Stimulated activated CD4-positive, alpha-beta T cell treated with anti-CD3 and anti-CD28 coated beads, Interleukin-4, amount 100 ng/mL, for 1 hour (primary cell): ENCODE results near the gene ADGRD1.

Experiments used
- DNase-seq: peaks from one replicate; pipeline ENCODE4 v3.0.0-alpha.2; 2020

Gene ADGRD1

GRCh38 chr12:130938186-130938585 is 15.5 kb upstream of the ADGRD1 start:
- DNase-seq: no peak

DNA sequence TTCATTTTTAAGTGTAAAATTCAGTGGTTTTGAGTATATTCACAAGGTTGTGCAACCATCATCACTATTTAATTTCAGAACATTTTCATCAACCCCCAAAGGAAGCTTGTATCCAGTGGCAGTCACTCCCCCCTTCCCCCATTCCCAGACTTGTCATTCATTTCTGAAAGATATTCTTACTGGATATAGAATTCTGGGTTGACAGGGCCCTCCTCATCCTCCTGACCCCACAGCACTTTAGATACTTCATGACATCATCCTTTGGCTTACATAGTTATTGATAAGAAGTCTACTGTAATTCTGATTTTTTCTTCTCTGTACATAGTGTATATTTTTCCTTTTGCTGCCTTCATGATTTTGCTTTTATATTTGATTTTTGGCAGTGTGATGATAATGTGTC is 8.8 kb upstream of the ADGRD1 start:
- DNase-seq: no peak

GRCh38 chr12:130945786-130946492 is 7.8 kb upstream of the ADGRD1 start:
- DNase-seq: no peak

GRCh38 chr12:130947028-130947613 is 6.6 kb upstream of the ADGRD1 start:
- DNase-seq: no peak

DNA sequence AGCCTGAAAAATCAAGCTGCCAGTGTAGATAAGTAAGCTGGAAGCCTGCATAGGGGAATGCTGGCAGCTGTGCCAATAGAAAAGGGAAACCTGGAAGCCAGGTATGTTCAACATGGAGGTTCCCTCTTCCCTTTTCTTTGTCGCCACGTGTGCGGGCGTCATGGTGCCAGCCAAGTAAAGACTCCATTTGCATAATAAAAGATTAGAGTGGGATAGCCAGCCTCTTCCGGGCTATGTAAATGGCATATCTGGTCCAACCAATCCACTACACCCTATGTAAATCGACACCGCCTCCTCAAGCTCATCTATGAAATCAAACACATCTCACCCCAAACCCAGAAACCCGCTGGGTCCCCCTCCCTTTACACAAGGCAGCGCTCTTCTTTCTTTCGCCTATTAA is 5.6 kb upstream of the ADGRD1 start:
- no peak for DNase-seq

GRCh38 chr12:130948751-130949150 is 5.0 kb upstream of the ADGRD1 start:
- DNase-seq: no peak

DNA sequence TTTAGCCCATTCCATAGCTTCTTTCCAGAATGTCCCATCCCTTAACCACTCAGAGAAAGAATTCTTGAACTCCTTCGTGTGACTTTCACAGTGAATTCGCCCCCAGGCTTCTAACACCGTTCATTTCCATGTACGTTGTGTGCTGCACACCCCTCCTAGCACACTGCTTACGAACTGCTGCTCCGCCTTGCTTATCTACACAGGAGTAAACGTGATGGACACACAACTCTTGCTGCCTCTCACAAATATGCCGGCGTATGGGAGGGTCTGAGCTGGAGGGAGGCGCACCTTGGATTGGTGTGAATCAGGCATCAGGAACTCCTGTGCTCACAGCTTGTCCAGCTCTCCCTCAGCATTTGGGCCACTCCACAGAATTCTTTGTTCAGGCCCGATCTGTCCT is 3.9 kb upstream of the ADGRD1 start:
- no peak for DNase-seq

DNA sequence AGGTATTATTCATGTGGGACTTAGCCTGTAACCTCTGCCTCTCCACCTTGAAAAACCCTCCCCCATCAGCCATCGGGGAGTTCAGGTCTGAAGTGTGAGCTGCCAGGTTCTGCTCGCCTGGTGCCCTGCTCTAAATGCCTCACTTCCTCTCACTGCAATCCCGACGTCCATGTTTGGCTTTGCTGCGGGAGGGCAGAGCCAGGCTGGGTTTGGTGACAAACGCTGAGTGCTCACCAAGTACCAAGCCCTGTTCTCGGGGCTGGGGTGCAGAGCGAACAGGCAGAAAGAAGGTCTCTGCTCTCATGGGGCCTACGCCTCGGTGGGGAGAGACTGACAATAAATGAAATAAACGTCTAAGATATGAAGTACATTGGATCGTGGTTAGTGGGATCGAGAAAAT is 2.1 kb upstream of the ADGRD1 start:
- no peak for DNase-seq

DNA sequence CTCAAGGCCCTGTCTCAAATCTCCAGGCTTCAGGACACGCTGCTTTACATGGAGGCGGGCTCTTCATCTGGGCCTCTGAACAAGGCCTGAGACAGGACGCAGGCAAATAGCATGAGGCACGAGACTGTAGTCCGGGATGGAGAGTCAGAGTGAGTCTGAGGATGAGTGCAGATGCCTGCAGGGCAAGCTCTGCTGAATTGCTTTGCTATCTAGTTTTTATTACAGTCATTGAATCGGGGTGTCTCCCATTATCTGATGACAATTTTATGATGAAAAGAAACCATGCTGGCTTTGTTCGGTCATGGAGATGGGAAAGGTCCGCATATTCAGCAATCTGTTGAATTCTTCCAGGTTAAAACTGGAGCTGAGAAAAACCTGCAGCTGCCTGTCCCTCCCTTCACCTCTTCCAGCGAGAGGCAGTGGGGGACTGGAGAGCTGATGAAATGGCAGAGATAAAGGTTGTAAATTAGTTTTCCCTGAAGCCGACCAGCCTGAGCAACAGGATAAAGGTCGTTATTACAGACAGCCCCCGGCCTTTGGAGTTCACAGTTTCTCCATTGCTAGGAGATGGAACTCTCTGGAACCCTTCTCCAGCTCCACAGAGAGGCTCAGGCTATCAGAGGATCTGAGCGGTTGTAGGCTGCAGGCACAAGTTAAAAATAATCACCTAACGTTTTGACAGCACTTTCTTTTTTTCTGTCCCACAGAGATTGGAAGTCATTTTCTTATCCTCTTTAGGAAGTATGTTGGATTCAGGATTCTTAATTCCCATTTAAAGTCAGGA is 1.3 kb upstream of the ADGRD1 start:
- no peak for DNase-seq

GRCh38 chr12:130954544-130954831 is 781 bp downstream of the ADGRD1 start:
- DNase-seq: no peak

DNA sequence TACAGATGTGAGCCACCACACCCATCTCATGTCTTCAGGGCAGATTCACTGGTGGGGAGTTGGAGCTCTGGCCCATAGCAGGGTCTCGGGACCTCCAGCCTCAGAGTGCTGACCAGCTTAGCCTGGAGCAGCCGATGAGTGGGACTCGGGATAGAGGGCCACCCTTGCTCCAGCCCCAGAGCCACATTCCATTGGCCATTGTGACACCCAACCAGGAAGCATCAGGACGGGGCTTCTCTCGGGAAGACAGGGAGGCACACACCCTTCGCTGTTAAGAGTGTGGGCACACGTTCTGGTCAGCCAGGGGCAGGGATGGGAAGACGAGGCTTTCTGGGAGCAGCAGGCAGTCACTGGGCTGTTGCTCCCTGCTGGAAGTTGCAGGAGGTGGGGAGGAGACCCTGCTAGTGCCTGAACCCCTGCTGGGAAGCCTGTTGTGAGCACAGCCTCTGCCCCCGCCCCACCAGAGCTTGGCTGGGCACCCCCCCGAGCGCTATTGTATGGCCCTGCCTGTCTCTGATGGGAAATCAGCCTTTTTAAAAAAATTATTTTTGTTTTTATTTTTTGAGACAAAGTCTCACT is 1.6 kb downstream of the ADGRD1 start:
- no peak for DNase-seq

DNA sequence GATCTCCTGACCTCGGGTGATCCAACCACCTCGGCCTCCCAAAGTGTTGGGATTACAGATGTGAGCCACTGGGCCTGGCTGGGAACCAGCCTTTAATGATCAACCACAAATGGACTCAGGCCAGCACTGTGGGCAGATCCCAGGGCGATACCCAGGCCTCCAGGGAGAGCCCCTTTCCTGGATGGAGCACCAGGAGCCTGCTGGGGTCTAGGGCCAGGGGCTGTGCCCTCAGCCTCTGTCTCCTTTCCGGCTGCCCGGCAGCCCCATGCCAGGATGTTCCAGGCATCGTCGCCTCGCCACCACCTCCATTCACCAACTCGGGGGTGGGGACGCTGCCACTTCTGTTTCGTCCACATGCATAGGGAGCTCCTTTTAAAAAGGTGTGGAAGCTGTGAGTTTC is 2.3 kb downstream of the ADGRD1 start:
- DNase-seq: no peak

DNA sequence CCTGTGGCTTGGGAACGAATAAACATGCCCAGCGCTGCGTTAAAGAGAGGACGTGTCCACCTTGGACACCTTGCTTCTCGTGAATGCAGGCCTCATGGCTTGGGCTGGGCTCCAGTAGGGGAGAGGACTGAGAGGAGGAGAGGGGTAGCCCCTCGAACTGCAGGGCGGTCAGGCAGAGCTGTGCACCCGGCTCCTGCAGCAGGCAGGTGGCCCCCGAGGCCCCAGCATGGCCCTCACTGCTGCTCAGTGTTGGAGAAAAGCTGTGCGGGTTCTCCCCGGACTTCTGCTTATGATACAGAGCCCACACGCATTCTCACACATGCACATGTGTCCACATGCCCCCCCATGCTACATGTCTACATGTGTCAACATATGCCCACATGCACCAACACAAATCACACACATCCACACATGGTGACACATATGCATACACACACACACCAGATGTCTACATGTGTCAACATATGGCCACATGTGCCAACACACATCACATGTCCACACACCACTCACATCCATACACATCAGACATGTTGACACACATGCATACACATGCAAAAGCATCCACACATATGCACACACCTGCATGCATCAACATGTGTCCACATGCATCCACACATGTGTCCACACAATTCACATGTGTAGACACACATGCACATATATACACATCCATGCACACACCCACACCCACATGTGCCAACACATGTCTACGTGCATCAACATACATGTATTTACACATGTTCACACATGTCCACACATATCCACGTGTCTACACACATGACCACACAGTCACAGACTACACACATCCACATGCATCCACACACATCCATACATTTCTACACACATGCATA is 3.0 kb downstream of the ADGRD1 start:
- no peak for DNase-seq

DNA sequence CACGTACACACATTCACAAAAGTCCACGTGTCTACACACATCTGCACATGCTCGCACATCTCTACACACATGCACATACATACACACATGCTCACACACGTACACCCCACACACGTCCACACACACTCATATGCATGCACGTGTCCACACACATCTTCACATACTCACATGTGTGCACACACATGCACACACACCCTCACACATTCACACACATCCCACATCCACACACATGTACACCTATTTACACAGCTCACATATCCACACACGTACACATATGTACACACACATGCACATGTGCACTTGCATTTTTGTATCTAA is 3.6 kb downstream of the ADGRD1 start:
- DNase-seq: no peak

DNA sequence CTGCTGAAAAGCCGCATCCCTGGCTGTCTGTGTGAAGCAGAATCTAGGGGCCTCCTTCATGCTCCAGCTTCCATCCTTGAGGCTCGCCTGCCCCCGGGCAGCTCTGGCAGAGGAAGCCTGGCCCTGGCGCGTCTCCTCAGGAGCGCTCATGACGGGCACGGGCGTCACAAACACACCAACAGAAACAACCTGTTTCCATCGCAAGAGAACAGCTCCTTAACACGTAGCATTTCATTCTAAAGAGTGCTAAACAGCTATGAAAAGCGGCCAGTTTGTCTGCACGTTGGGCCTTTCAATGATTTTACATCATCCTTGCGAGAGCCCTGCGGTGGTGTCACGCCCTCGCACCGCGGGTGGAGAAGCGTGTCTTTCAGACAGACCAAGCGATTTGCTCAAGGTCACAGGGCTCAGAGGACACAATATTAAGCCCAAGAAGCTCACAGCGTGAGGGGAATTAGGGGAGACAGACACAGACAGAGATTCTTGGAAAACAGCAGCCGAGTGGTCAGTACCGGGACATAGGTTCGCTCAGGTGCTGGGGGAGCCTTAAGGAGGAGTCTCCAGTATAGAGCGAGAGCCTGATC is 4.9 kb downstream of the ADGRD1 start:
- no peak for DNase-seq

- DNase-seq: no peak
These were observed 5.9 kb downstream of the ADGRD1 start for GRCh38 chr12:130959632-130960031.

DNA sequence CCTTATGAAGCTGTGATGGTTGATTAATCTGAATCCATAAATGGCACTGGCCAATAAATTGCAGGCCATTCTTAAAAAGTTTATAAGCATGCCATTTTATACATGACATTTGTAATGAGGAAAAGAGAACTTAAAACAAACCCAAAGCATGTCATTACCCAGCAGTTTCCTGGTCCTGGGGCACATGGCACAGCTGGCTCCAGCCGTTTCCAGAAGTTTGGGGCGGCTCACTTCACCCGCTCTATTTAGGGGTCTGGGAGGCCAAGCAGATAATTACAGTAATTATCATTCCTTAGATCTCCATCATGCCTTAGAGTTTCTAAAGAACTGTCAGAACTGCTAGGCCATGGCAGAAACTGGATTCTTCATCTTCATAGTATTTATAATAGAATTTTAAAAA is 6.4 kb downstream of the ADGRD1 start:
- no peak for DNase-seq

- no peak for DNase-seq
These were observed 7.1 kb downstream of the ADGRD1 start for GRCh38 chr12:130960787-130961186.

DNA sequence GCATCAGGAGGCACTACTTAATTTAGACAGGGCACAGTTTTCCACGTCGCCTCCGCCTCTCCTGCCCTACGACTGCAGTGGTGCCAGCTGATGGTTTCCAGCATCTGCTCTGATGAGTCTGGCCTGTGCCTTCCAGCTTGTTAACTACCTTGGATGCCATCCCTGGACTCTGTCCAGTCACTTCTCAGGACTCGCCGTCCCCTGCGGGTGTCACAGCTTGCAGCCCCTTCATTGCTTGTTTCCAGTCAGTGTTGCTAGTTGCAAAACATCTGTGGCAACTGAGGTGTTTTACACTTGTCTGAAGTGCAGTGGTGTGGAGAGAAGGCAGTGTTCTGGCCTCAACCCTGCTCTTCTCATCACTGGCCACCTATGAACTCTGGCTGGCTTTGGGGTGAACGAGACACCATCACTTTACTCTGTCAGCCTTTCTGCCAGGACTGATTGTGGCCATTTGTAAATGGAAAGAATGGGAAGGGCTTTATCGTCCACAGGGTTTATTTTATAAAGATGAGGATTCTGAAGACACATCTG is 8.3 kb downstream of the ADGRD1 start:
- no peak for DNase-seq

DNA sequence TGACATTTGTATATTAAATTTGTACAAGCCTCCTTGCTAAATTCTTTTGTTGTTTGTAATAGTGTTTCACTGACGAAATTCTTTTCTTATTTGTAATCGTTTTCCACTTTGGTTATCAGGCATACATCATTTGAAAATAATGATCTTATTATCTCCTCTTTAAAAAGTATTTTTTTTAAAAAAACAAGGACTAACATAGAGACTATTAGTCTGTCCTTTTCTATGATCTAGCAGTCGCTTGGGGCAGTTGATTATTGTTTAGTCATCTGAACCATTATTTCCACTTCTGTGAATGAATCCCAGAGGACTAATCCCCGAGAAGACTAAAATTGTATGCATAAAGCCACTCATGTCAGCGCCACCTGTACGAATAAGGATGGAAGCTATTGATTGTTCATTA is 11.5 kb downstream of the ADGRD1 start:
- no peak for DNase-seq

DNA sequence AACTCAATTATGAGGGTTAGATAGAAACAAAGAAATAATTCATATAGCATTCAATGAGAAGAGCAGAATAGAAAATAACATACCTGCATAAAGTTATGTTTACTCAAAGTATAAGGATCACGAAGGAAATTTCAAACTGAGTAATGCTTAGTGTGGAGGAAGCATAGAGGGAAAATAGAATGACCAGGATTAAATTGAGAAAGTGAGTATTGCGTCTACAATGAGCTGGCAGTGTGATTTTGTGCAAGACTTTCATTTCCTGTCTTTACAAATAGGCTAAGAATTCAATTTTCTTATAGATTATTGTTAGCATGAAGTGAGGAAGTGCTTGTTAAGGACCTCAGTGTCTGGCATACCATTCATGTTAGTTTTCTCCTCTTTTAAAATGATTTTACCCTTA is 12.0 kb downstream of the ADGRD1 start:
- DNase-seq: no peak

DNA sequence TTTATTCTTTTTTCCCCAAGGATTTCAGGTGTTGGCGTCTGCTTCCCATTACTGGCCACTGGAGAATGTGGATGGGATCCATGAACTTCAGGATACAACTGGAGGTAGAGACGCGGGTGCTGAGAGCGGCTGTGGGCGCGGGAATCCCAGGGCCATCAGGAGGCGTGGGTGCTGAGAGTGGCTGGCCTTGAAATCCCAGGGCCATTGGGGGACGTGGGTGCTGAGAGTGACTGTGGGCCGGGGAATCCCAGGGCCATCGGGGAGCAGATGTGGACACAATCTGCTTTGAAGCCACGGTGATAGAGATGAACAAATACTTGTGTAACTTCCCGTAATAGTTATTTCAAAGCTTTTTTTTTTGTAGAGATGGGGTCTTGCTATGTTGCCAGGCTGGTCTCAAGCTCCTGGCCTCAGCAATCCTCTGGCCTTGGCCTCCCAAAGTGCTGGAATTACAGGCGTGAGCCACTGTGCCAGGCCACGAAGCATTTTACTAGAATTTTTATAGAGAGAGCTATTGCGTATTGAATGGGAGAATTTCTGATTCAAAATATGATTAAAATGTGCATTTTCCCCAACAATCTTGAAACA is 12.8 kb downstream of the ADGRD1 start:
- no peak for DNase-seq
